OCI-LY1 (cell line): ENCODE results near the gene ZNF799.

Experiments used
- CTCF ChIP-seq: fragments of 200-600 bp; sonication (generic), shearing (Covaris generic); IDR thresholded peaks from 2 replicates; pipeline ENCODE4 v1.5.1; 2017; ENCODE audit warnings: mild to moderate bottlenecking, antibody characterized with exemption, low read length, moderate library complexity, mixed read lengths
- EZH2 ChIP-seq: fragments of 200-600 bp; sonication (generic), shearing (Covaris generic); IDR thresholded peaks from 2 replicates; pipeline ENCODE4 v1.8.0; 2017; ENCODE audit warnings: borderline replicate concordance, mixed run types, mild to moderate bottlenecking, antibody characterized with exemption, low read length, moderate library complexity, mixed read lengths

GRCh38 chr19:12411893-12412292 lies 10.8 kb upstream of the ZNF799 start:
- TF ChIP-seq EZH2 (no peak), CTCF (no peak)
